Occipital lobe (tissue), 2 donors: Measurements from ENCODE around the gene HTRA2. TPM values are rescaled to one million over a fixed set of nuclear protein-coding genes. Genes with fewer than 3 reads are reported as not detected.

Experiments used
- DNase-seq: peaks from one replicate; lab custom pipeline; 2025; lab: John Stamatoyannopoulos, UW
- total RNA-seq: library from RNA; depleted of rRNA; stranded (reverse); fragments of >200 nt; gene quantifications from one replicate; pipeline ENCODE4 v1.2.3, GENCODE V29; 2014

The HTRA2 gene
- total RNA-seq, 1 donor from 2014 or later = 56.3 TPM

DNA sequence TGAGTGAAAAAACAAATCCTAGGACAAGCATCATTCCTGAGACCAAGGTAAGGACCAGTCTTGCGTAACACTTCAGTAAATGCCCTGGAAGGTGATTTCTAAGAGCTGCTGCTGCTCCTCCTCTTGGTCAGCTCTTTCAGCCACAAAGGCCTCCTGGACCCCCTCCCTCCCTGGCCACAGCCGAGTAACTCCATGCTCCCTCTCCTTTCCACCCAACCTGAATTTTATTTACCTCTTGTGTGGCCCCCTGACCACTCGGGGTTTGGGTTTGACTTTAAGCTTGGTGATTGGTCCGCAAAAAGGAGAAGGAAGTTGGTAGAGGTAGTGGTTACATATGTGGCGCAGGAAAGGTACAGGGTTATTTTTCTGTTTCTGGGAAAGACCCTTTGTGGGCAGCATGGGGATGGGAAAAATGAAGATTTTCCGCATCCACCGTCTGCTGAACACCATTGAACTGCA is 9.2 kb downstream of the HTRA2 start:
- DNase-seq = no peak

DNA sequence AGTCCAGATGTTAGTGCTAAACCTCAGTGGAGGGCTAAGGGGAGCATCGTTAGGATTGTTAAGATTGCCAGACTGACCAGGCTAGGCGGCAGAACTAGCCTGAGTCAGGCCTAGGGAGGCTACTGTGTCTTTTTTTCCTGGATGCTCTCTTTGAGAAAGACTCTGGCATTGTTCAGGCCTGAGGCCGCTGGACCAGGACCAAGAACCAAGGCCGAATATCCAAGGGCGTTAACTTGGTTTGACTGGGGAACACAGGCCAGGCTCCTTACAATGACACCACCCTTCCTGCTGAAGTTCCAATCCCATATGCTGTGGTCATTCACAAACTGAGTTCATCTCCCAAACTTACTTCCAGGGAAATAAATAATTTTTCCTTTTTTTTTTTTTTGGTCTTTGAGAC is 10.6 kb downstream of the HTRA2 start:
- DNase-seq = no peak

DNA sequence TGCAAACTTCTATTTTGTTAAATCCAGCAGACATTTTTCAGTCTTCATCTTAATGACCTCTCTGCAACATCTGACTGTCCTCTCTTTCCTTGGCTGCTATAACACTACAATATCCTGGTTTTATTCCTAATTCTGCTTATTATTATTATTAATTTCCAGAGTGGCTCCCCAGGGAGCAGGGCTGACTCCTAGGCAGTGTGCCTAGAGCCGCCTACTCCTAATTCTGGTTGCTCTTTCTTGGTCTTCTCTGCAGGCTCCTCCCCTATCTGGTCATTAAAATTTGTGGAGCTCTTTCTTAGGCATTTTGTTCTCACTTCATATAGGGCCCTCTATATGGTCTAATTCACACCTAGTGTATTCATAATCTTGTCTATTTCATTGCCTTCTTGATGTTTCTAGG is 13.2 kb downstream of the HTRA2 start:
- no peak for DNase-seq

DNA sequence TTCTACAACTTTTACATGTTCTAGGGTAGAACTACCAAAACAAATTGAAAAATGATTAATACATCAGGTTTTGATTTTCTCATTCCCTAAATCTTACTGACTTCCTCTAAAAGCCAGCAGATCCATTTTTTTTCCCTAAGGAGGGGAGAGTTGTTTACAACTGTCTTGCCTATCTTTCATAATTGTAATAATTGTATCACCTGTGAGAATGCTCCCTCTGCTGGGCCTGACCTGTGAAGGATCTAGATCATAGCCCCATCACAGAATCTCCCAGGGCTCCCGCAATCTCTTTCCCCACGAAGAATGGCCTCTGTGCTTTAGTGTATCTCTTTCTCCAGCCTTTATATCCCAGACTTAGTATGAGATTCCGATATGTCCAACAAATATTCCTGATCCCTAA is 14.9 kb downstream of the HTRA2 start:
- DNase-seq = no peak

DNA sequence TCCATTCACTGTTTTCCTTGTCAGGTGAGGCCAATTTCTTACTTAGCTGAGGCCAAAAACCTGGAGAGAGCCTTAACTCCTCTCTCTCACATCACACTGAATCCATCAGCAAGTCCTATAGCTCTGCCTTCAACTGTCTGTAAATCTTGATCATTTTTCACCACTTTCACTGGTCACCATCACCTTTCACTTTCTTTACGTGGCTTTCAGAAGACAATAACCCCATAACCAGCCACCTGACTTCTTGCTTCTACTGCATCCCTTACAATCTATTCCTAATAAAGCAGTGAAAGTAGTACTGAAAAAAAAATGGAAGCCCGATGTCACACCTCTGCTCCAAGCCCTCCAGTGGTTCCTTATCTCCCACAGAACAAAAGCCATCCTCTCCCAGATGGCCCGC is 16.3 kb downstream of the HTRA2 start:
- no peak for DNase-seq

DNA sequence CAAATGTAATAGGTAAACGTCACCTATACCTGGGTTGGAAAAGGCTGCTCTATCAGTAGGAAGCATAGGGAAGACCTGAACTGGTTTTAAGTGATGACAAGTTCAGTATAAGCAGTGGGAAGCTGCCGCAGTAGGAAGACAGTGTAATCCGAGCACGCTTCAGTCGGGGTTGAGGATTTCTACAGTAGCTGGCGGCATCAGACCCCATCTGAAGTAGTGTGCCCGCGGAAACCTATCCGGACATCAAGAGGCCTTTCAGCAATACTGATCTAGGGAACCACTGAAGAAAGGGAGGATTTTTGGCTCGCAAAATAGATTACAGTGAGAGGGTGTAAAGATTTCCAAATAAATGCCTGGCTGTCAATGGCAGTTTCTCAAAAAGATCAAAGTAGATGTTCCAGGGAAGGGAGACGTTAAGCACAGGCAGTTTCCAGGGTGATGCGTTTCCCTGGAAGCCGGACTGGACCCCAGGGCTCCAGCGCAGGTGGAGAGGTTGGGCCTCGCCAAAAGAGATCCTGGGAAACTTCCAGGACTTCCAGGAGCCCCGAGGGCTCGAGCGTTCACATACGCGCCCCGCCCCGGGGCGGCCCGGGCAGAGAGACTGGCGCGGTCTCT is 18.7 kb downstream of the HTRA2 start:
- DNase-seq = no peak

DNA sequence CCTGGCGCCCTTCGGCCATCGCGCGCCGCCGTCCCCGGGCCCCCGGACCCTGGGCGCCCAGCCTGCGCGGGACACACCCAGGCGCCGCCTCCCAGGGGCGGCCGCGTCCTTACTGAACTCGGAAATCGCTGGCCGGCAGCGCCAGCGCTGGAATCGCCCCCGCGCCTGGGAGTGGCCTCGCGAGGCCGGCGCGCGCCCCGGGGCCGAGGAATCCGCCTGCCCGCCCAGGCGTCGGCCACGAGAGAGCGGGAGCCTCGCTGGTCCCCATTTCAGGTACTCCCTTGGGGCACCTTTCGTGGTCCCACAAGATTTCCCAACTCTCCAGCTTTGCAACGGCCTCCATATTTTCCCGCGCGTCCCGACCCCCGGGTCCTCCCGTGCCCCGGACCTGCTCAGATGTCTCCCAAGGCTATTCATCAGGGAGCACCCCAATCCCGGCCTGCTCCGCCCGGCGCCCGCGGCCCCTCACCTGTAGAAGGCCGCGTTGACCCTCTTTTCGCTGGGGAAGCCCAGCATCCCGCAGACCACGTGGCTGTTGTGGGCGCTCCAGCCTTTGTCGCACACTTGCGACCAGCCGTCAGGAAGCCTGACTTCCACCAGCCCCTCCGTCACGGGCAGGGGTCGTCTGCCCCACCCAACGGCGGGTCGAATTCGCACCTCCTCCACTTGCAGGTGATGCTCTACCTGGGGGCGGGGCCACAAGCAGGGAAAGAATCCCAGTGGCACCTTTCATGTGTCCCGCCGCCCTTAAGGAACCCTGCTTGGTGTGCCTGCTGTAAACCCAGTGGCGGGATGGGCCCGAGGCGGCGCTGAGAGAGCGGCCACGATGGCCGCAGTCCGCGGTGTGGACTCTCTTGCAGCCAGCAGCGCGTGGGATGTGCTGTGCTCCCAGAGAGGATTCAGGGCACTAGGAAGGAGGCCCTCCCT is 19.4 kb downstream of the HTRA2 start:
- DNase-seq = no peak

DNA sequence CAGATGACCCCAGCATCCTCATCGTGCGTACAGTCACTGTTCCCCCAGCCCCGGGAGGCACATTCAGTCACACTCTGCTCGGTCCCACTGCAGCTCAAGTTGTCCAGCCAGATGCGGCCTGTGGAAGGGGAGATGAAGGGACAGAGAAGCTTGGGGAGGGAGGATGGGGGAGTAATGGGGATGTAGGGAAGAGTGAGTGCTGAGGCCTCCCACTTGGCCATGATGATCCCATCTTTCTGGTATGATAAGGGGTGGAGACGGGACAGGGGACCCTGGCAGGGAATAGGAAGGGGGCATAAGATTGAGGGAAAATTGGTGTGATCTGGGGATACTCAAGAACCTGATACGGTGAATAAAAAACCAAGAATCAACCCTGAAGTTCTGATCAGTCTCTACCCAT is 20.5 kb downstream of the HTRA2 start:
- no peak for DNase-seq

DNA sequence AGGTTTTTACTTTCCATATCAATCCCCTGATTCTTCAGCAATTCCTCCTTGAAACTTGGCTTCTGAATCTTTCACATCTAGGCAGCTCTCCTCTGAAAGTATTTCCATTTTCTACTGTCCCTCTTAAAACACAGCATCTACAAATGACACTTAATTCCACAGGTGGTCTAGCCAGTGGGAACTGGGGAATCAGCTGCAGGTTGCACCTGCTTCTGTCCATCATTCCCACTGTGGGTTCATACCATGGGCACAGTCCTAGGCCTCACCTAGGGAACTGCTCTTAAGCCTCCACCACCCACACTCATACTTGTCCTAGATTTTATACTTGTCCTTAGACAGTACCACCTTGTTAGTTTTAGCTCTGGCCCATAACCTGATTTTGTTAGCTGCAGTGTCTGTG is 21.8 kb downstream of the HTRA2 start:
- no peak for DNase-seq

DNA sequence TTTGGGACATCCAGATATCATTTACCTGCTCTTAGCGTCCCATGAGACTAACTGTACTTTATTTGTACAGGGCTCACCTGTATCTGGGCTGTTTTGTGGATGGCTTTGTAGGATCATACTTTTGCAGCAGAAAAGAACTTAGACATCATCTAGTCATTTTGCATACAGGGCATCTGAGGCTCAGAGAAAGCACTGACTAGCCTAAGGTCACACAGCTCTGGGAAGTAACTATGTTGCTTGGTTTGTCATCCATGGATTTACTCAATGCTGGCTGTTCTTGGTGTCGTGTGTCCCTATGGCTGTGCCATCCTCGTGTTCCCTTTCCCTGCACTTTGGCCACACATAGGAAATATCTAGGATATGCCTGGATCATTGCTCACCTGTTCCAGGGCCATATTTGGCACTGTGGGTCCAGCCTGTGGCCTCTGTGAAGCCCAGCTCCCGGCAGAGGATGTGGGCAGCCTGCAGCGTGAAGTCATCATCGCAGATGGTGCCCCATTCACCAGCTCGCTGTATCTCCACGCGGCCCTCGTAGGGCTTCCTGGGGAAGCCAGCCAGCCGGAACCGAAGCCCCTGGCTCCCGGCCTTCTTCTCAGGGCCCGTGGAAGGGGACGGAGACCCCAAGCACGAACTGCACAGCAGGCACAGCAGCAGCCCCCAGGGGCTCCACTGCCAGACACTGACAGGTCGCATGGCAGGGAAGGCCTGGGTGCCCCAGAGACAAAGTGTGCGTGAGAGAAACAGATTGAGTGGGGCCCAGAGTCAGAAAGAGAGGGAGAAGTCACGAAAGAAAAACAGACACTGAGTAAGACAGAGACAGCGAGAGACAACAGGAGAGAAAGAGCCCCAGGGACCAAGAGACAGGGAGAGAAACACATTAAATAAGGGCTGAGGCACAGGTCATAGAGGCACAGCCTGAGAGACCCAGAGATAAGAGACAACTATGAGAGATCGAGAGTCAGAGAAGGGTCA is 22.5 kb downstream of the HTRA2 start:
- no peak for DNase-seq

DNA sequence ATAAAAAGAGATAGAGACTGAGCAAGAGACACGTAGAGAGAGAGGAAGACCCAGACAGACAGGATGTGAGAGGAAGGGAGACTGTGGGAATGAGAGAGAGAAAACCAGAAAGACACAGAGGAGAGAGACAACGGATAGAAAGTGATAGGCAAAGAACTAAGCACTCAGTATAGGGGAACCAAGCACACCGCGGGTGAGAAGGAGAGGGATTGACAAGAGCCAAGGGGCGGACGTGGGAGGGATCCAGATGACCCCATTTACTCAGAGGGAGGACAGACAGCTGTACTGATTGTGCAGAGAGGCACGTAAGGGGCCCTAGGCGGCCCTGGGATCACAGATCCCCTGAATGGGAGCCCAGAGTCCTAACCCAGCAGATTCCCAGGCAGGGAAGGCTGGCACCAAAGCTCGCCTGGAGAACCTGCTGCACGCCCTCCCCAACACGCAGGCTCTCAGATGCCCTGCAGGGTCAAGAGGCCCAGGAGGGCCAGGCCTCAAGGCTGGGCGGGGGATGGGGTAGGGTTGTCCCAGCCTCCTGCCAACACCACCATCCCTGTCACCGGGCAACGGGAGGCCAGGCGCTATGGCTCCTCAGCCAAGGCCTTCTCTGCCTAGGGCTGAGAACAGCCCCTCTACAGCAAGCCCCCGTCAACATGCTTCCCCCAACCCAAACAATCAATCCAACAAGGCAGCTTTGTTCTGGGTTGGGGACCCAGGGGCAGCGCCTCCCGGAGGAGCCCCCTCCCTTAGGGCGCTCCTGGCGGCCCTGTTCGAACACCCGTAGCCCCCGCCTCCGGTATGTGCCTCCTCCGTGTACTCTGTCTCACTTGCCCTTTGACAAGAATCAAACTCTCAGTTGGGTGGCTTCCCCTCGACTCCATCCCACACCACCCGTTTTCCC is 23.4 kb downstream of the HTRA2 start:
- DNase-seq = no peak

DNA sequence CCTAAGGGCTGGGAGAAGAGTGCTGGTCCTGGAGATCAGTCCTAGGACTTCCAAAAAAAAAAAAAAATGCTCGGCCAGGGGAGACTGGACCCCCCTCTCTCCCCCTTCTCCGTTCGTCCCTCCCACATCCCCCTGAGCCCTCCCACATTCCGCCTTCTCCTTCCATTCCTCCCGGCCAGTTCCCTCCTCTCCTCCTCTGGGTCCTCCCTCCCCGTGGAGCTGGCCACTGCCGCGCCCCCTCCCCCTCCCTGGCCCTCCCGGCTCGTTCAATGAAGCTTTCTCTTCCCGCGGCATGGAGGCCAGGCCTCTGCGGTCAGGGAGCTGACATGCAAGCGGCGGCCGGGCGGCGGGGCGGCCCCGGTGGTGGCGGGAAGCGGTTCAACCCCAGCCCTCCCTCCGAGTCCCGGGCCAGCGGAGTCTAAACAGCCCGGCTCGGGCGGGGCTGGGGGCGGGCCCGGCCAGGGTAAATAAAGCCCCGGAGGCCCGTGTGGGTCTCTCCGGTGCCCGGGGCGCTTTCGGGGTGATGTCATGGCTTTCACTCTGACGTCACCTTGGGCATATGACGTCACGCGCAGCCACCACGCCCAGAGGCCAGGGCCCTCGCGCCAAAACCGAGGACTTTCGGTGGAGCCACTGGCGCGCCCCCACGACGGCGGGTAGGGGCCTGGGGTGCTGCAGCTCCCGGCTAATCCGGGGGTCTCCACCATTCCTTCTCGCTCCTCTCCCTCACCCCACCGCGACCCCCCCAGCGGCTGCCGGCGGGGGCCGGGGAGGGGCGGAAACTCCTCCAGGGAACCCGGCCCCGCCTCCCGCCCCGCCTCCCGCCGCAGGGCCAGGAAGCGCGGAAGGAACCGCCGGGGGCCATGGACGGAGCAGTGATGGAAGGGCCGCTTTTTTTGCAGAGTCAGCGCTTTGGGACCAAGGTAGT is 24.4 kb downstream of the HTRA2 start, which contains the start of the genes DOK1 and LOXL3:
TSS of gene DOK1 (plus strand) at position 829 of the 928 bp plus-strand sequence. CDS start at position 864, 35 bp downstream.
TSS of gene LOXL3 (minus strand) at position 51 of the 928 bp plus-strand sequence. CDS start 1,308 bp downstream, outside the sequence.
- peak; percentile 37 for DNase-seq

DNA sequence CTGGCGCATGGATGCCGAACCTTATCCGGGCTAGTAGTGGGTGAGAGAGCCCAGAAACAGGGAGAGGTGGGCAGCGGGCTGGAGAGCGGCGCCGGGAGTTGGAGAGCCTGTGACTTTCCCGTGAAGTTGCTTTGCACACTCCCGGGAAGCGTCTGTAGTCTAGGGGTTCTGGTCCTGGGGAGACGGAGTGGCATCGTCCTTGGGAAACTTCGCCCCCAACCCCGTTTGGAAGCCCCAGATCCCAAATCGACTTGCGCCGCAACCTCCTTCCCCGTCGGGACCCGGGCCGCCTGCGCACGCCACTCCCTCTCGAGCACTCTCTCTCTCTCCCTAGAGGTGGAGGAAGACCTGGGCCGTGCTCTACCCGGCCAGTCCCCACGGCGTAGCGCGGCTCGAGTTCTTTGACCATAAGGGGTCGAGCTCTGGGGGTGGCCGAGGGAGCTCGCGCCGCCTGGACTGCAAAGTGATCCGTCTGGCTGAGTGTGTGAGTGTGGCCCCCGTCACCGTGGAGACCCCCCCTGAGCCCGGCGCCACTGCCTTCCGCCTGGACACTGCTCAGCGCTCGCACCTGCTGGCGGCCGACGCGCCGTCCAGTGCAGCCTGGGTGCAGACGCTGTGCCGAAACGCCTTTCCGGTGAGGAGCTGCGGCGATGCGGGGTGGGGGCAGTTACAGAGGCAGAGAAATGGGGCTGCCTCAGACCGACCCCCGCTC is 25.2 kb downstream of the HTRA2 start:
- no peak for DNase-seq

DNA sequence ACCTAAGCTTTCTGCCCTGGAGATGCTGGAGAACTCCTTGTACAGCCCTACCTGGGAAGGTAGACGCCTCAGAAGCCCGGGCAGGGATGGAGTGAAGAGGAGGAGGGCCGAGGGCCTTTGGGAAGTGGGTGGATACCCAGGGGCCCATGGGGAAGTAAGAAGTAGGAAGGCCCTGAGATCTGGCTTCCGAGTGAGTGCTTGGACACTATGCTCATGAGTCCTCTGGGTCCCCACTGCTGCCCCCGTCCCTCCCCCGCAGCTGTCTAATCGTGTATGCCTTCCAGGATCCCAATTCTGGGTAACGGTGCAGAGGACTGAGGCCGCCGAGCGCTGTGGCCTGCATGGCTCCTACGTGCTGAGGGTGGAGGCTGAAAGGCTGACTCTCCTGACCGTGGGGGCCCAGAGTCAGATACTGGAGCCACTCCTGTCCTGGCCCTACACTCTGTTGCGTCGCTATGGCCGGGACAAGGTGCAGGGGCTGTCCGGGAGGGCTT is 25.9 kb downstream of the HTRA2 start:
- DNase-seq = no peak

DNA sequence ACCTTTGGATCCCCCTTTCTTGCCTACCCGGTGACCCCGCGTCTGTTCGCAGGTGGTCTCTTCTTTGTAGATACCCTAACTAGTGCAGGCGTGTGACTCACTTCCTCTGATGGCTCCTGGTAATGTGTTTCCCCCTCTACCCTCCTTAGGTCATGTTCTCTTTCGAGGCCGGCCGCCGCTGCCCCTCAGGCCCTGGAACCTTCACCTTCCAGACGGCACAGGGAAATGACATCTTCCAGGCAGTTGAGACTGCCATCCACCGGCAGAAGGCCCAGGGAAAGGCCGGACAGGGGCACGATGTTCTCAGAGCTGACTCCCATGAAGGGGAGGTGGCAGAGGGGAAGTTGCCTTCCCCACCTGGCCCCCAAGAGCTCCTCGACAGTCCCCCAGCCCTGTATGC is 26.4 kb downstream of the HTRA2 start:
- no peak for DNase-seq

DNA sequence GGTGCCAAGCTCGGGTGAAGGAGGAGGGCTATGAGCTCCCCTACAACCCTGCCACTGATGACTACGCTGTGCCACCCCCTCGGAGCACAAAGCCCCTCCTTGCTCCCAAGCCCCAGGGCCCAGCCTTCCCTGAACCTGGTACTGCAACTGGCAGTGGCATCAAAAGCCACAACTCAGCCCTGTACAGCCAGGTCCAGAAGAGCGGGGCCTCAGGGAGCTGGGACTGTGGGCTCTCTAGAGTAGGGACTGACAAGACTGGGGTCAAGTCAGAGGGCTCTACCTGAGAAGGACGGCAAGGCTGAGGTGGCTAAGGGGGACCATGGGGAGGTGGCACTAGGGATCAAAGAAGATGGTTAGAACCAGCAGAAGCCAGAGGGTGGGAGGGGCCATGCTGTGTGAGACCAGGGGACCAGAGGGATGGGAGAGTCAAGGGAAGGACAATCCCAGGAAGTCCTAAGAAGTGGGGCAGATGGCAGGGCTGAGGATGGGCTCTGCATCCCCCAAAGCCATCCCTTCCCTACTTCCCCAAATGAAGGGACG is 27.2 kb downstream of the HTRA2 start:
- no peak for DNase-seq

DNA sequence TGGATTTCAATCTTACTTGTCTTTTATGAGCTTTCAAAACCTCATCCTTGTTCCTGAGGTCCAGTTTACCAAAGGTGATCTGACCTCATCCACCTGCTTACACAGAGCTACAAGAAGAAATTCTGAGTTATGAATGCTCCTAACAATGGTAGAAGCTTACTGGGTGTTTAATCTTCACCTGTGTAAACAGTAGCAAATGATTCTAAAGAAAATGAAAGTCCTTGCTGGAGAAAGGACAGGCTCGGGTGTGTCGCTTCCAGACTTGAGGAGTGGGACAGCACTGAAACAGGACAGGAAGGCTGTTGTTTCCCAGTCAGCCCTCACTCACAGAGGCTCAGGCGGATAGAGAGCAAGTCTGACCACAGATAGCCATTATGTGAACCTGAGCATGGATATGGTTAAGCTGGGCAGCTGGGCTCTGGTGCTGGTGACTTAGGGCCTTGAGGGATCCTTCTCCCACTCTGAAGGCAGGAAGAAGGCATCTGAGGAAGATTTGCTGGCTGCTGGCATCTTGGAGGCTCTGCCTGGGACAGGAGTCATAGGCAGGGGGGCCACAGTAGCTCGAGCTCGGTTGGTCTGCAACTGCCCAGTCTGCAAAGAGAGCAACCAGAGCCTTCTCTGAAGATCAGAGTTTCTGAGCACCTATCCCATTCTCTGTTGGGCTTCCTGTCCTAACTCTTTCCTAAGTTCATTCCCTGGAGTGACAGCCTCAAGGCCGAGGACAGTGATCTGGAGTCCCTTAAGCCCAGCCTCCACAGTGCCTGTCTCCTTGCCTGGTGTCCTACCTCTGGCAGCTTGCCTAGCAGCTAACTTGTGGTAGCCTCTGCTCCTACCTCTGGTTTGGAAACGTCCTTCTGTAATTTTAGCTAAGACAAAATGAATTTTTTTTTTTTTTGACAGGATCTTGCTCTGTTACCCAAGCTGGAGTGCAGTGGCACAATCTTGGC is 28.8 kb downstream of the HTRA2 start:
- DNase-seq = no peak
